SK-N-SH (cell line): ENCODE data around the gene CTTN.

Source experiments
- EP300 ChIP-seq, 2 experiments: IDR thresholded peaks; 2 replicates each; pipeline versions ENCODE4 v1.4.0 to v1.6.1; 2012; ENCODE audit warnings: borderline replicate concordance in 1 of 2, low read depth in 1 of 2, low read length in 1 of 2
- FOXM1 ChIP-seq: IDR thresholded peaks from 2 replicates; pipeline ENCODE4 v1.4.0; 2012; ENCODE audit warnings: low read depth, mild to moderate bottlenecking
- MEF2A ChIP-seq: IDR thresholded peaks from 2 replicates; pipeline ENCODE4 v1.4.0; 2012; ENCODE audit warnings: low read depth, borderline replicate concordance
- POLR2AphosphoS5 ChIP-seq: IDR thresholded peaks from 2 replicates; pipeline ENCODE4 v1.6.1; 2012; ENCODE audit warnings: low read depth, low read length
- RFX5 ChIP-seq: IDR thresholded peaks from 2 replicates; pipeline ENCODE4 v1.6.1; 2012; ENCODE audit warnings: mild to moderate bottlenecking, improper control_type of control experiment, low read length
- SIN3A ChIP-seq: IDR thresholded peaks from 2 replicates; pipeline ENCODE4 v1.6.1; 2012; ENCODE audit warnings: low read depth, mild to moderate bottlenecking, low read length, moderate library complexity, borderline replicate concordance
- TEAD4 ChIP-seq: IDR thresholded peaks from 2 replicates; pipeline ENCODE4 v1.4.0; 2012; ENCODE audit warnings: mild to moderate bottlenecking, borderline replicate concordance; ENCODE audit not compliant: insufficient read depth
- TF ChIP-seq, protein P1 (sequence below): fragments of 150-350 bp; IDR thresholded peaks from 2 replicates; pipeline ENCODE4 v1.6.1; 2017; ENCODE audit warnings: antibody characterized with exemption, low read length, low read depth, borderline replicate concordance
- TF ChIP-seq, protein P2 (sequence below): fragments of 200-600 bp; sonication (generic); IDR thresholded peaks from 2 replicates; pipeline ENCODE4 v1.6.1; 2017; ENCODE audit warnings: antibody characterized with exemption, mild to moderate bottlenecking, moderate library complexity

DNA sequence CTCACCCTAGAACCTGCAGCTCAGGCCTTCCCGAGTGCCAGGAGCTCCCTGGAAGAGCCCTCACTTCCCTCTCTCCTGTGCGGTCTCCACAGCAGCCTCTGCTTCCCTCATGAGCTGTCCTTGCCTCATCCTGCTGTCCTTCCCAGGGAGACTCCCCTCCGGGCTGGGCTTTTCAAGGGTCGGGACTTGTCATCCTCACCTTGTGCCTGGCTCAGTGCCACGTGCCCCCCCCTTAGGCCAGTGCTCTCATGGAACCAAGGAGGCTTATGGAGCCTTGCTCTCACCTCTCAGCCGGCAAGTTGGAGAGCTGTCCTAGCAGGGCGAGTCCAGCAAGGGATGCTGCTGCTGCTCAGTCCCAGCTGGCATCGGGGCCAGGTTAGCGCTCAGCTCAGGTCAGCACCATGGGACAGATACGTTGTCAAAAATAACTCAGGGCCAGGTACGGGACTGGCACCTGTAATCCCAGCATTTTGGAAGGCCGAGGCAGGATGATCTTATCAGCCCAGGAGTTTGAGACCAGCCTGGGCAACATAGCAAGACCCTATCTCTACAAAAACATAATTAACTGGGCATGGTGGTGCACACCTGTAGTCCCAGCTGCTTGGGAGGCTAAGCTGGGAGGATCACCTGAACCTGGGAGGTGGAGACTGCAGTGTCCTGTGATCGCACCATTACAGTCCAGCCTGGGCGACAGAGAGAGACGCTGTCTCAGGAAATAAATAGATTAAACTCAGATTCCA lies 13.6 kb downstream of the CTTN start:
- TF ChIP-seq TEAD4 (no peak), SIN3A (no peak), RFX5 (no peak), MEF2A (no peak), POLR2AphosphoS5 (no peak), EP300 (IDR thresholded peaks at IDR 0.05; ENCODE audit: borderline replicate concordance in 1 of 2, low read depth in 1 of 2, low read length in 1 of 2) (no peak), FOXM1 (no peak)
- TF ChIP-seq, protein P1, sequence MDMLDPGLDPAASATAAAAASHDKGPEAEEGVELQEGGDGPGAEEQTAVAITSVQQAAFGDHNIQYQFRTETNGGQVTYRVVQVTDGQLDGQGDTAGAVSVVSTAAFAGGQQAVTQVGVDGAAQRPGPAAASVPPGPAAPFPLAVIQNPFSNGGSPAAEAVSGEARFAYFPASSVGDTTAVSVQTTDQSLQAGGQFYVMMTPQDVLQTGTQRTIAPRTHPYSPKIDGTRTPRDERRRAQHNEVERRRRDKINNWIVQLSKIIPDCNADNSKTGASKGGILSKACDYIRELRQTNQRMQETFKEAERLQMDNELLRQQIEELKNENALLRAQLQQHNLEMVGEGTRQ: no peak
- TF ChIP-seq, protein P2, sequence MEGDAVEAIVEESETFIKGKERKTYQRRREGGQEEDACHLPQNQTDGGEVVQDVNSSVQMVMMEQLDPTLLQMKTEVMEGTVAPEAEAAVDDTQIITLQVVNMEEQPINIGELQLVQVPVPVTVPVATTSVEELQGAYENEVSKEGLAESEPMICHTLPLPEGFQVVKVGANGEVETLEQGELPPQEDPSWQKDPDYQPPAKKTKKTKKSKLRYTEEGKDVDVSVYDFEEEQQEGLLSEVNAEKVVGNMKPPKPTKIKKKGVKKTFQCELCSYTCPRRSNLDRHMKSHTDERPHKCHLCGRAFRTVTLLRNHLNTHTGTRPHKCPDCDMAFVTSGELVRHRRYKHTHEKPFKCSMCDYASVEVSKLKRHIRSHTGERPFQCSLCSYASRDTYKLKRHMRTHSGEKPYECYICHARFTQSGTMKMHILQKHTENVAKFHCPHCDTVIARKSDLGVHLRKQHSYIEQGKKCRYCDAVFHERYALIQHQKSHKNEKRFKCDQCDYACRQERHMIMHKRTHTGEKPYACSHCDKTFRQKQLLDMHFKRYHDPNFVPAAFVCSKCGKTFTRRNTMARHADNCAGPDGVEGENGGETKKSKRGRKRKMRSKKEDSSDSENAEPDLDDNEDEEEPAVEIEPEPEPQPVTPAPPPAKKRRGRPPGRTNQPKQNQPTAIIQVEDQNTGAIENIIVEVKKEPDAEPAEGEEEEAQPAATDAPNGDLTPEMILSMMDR: no peak
